ENCODE measurements around the gene SYTL4. TPM values are rescaled to one million over a fixed set of nuclear protein-coding genes. Genes with fewer than 3 reads are reported as not detected.

The SYTL4 gene
- total and polyA plus RNA-seq, 2 experiments from 2014 or later: 0.28 TPM; not detected in 1

DNA sequence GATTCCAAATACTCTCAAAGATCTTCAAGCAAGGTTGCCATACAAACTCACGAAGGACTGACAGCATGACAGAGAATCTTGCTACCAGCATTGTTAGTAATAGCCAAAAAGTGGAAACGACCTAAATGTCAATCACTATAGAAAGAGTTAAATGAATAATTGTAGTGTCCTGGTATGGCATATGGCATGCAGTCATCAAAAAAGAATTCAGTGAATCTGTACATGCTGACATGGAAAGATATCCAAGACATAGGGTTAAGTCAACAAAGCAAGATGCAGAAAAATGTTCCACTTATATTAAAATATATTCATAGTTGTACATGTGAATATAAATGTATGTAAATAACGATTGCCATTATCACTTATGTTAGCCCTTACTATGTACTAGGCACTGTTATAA is 50.3 kb downstream of the SYTL4 start:
- no peaks in the 10 kb centered on the region for H3K9me3 Mint-ChIP-seq
- ATAC-seq (no peak), DNase-seq (ENCODE audit: low spot score) (no peak)
- no peak overlapping the region for H3K4me2 ChIP-seq
- H3K36me3 Mint-ChIP-seq (ENCODE audit: low read depth): no peaks in the 10 kb centered on the region
- H3K4me3 ChIP-seq: no peak overlapping the region
- H3K36me3 ChIP-seq (ENCODE audit: insufficient read depth): no peaks in the 10 kb centered on the region
- no peak for TF ChIP-seq POLR2AphosphoS5 (IDR thresholded peaks at IDR 0.05; ENCODE audit: low read depth)
- no peak for TF ChIP-seq ZNF114 (CRISPR knock-in tag; IDR thresholded peaks at IDR 0.05)
- TF ChIP-seq ZNF462 (CRISPR knock-in tag; IDR thresholded peaks at IDR 0.05): no peak
- TF ChIP-seq, protein P1, sequence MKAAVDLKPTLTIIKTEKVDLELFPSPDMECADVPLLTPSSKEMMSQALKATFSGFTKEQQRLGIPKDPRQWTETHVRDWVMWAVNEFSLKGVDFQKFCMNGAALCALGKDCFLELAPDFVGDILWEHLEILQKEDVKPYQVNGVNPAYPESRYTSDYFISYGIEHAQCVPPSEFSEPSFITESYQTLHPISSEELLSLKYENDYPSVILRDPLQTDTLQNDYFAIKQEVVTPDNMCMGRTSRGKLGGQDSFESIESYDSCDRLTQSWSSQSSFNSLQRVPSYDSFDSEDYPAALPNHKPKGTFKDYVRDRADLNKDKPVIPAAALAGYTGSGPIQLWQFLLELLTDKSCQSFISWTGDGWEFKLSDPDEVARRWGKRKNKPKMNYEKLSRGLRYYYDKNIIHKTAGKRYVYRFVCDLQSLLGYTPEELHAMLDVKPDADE (IDR thresholded peaks at IDR 0.05): no peak
- no peaks in the 10 kb centered on the region for H4K20me1 ChIP-seq (replicated peaks; ENCODE audit: insufficient read depth)
- no peaks in the 10 kb centered on the region for H3F3A ChIP-seq (replicated peaks; ENCODE audit: low read depth)
- H3K27ac Mint-ChIP-seq: no peak overlapping the region
- H3K27ac ChIP-seq (ENCODE audit: low read depth): no peak overlapping the region
- H3K27me3 Mint-ChIP-seq (ENCODE audit: insufficient read depth, low read depth, poor library complexity): no peaks in the 10 kb centered on the region
- no peak overlapping the region for H3K4me3 Mint-ChIP-seq
- no peaks in the 10 kb centered on the region for H3K4me1 Mint-ChIP-seq
- H3K27me3 ChIP-seq (ENCODE audit: insufficient read depth): no peaks in the 10 kb centered on the region
- H3K9me2 ChIP-seq (ENCODE audit: insufficient read depth): no peaks in the 10 kb centered on the region
- no peaks in the 10 kb centered on the region for H3K4me1 ChIP-seq (ENCODE audit: insufficient read depth)
- H2AFZ ChIP-seq: no peak overlapping the region
- H3K79me2 ChIP-seq (replicated peaks; ENCODE audit: insufficient read depth): no peaks in the 10 kb centered on the region

DNA sequence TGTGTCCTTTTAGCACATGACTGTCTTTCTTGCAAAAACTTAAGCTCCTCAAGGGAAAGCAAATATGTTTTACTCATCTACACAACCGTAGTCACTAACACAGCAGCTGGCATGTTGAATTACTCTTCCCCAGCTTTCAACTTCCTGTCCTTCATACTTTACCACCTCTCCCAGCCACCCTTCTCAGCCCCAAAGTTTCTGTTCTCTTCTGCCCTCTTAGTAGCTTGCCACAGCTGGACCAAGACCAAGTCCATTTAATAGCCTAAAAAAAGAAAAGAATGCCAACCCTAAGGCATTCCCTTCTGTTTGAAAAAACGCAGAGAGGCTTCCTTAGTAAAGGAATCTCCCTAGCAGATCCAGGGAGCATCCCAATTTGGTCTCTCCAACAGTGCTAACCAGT is 51.2 kb downstream of the SYTL4 start:
- Mint-ChIP-seq H3K27me3 (ENCODE audit: insufficient read depth, low read depth, poor library complexity) (no peaks in the 10 kb centered on the region), H3K4me1 (no peaks in the 10 kb centered on the region), H3K36me3 (ENCODE audit: low read depth) (no peaks in the 10 kb centered on the region), H3K27ac (no peak overlapping the region), H3K9me3 (no peaks in the 10 kb centered on the region), H3K4me3 (no peak overlapping the region)
- ATAC-seq (no peak), DNase-seq (ENCODE audit: low spot score) (no peak)
- Histone ChIP-seq H3K79me2 (replicated peaks; ENCODE audit: insufficient read depth) (no peaks in the 10 kb centered on the region), H3K4me3 (no peak overlapping the region), H3K27me3 (ENCODE audit: insufficient read depth) (no peaks in the 10 kb centered on the region), H3K4me2 (no peak overlapping the region), H3F3A (replicated peaks; ENCODE audit: low read depth) (no peaks in the 10 kb centered on the region), H4K20me1 (replicated peaks; ENCODE audit: insufficient read depth) (no peaks in the 10 kb centered on the region), H3K4me1 (ENCODE audit: insufficient read depth) (no peaks in the 10 kb centered on the region), H3K9me2 (ENCODE audit: insufficient read depth) (no peaks in the 10 kb centered on the region), H3K27ac (ENCODE audit: low read depth) (no peak overlapping the region), H3K36me3 (ENCODE audit: insufficient read depth) (no peaks in the 10 kb centered on the region), H2AFZ (no peak overlapping the region)
- TF ChIP-seq, protein P1 (IDR thresholded peaks at IDR 0.05): no peak
- TF ChIP-seq POLR2AphosphoS5 (IDR thresholded peaks at IDR 0.05; ENCODE audit: low read depth): no peak
- no peak for TF ChIP-seq EZH2 (IDR thresholded peaks at IDR 0.05; ENCODE audit: low read depth, unreplicated experiment)
- TF ChIP-seq CTCF (conservative IDR thresholded peaks at IDR 0.05; ENCODE audit: low read depth in 2 of 2): no peak
- TF ChIP-seq NANOG (IDR thresholded peaks at IDR 0.05; ENCODE audit: borderline replicate concordance): no peak
- no peak for TF ChIP-seq ZNF331 (CRISPR knock-in tag; IDR thresholded peaks at IDR 0.05; ENCODE audit: low read depth)
- TF ChIP-seq JUNB (IDR thresholded peaks at IDR 0.05; ENCODE audit: unreplicated experiment): no peak
- no peak for TF ChIP-seq STAT1 (IDR thresholded peaks at IDR 0.05; ENCODE audit: unreplicated experiment)
- no peak for TF ChIP-seq EZH2phosphoT487 (IDR thresholded peaks at IDR 0.05; ENCODE audit: unreplicated experiment)
- no peak for TF ChIP-seq ZNF114 (CRISPR knock-in tag; IDR thresholded peaks at IDR 0.05)
